ENCODE measurements around the gene SPANXA2. TPM values are rescaled to one million over a fixed set of nuclear protein-coding genes. Genes with fewer than 3 reads are reported as not detected.
"Not testable (repeated sequence)": the region's sequence is repeated elsewhere in the genome, so short reads cannot be mapped to it uniquely, and the experiment has no call there.

The SPANXA2 gene
- not detected for total RNA-seq

GRCh38 chrX:141589408-141589807 is at the start of gene SPANXA2:
SPANXA2 (plus strand) TSS chrX:141589708; CDS start chrX:141589768, 60 bp downstream.
- POLR2A ChIA-PET; H3K4me3 Mint-ChIP-seq; H3K4me1 Mint-ChIP-seq; ATAC-seq (ENCODE audit: low read depth); H3K27ac Mint-ChIP-seq; H3K36me3 Mint-ChIP-seq; DNase-seq; H3K27me3 Mint-ChIP-seq; H3K9me3 Mint-ChIP-seq: not testable (repeated sequence)

- H3K4me1 Mint-ChIP-seq; ATAC-seq (ENCODE audit: low read depth); H3K27ac Mint-ChIP-seq; H3K9me3 Mint-ChIP-seq; H3K4me3 Mint-ChIP-seq; H3K36me3 Mint-ChIP-seq; H3K27me3 Mint-ChIP-seq; POLR2A ChIA-PET; DNase-seq: not testable (repeated sequence)
These were observed 47.0 kb upstream of the SPANXA2 start for GRCh38 chrX:141542551-141542950.

GRCh38 chrX:141584638-141585037 is 4.9 kb upstream of the SPANXA2 start, which contains the start of gene SPANXA1:
SPANXA1 (minus strand) TSS chrX:141584738; CDS start chrX:141584678, 60 bp downstream.
- H3K27me3 Mint-ChIP-seq, DNase-seq, H3K4me3 Mint-ChIP-seq: not testable (repeated sequence)

GRCh38 chrX:141609111-141609510 is 19.6 kb downstream of the SPANXA2 start:
- H3K9me3 Mint-ChIP-seq: no peaks in the 10 kb centered on the region
- no peaks in the 10 kb centered on the region for H3K27me3 Mint-ChIP-seq
- H3K4me1 Mint-ChIP-seq: no peaks in the 10 kb centered on the region
- POLR2A ChIA-PET: no interaction called here
- H3K36me3 Mint-ChIP-seq: no peaks in the 10 kb centered on the region
- H3K27ac Mint-ChIP-seq: no peak overlapping the region
- no peak overlapping the region for H3K4me3 Mint-ChIP-seq
- DNase-seq (no peak), ATAC-seq (ENCODE audit: low read depth) (no peak)

More at GRCh38 chrX:141584638-141585037, 4.9 kb upstream of the SPANXA2 start, which contains the start of gene SPANXA1:
- H3K4me1 Mint-ChIP-seq; ATAC-seq (ENCODE audit: low read depth); H3K36me3 Mint-ChIP-seq; H3K9me3 Mint-ChIP-seq; POLR2A ChIA-PET; H3K27ac Mint-ChIP-seq: not testable (repeated sequence)

GRCh38 chrX:141619336-141619735 is 29.8 kb downstream of the SPANXA2 start:
- no peak for ATAC-seq (ENCODE audit: low read depth)
- POLR2A ChIA-PET: no interaction called here
- no peaks in the 10 kb centered on the region for H3K36me3 Mint-ChIP-seq

GRCh38 chrX:141632124-141632523 is 42.6 kb downstream of the SPANXA2 start:
- Mint-ChIP-seq H3K36me3 (no peaks in the 10 kb centered on the region), H3K27me3 (no peaks in the 10 kb centered on the region)

More at GRCh38 chrX:141619336-141619735, 29.8 kb downstream of the SPANXA2 start:
- no peaks in the 10 kb centered on the region for H3K27me3 Mint-ChIP-seq
- no peak overlapping the region for H3K4me3 Mint-ChIP-seq
- DNase-seq: no peak
- no peak overlapping the region for H3K27ac Mint-ChIP-seq
- H3K4me1 Mint-ChIP-seq: no peaks in the 10 kb centered on the region
- H3K9me3 Mint-ChIP-seq: peaks cover 4% of the 10 kb centered on the region

GRCh38 chrX:141638550-141638949 is 49.0 kb downstream of the SPANXA2 start:
- Mint-ChIP-seq H3K27me3 (no peaks in the 10 kb centered on the region), H3K4me1 (no peaks in the 10 kb centered on the region), H3K4me3 (no peak overlapping the region), H3K27ac (no peak overlapping the region), H3K9me3 (no peaks in the 10 kb centered on the region), H3K36me3 (no peaks in the 10 kb centered on the region)
- DNase-seq (no peak), ATAC-seq (ENCODE audit: low read depth) (no peak)
- POLR2A ChIA-PET: no interaction called here

More at GRCh38 chrX:141632124-141632523, 42.6 kb downstream of the SPANXA2 start:
- Mint-ChIP-seq H3K4me1 (no peaks in the 10 kb centered on the region), H3K9me3 (peaks cover 3% of the 10 kb centered on the region), H3K27ac (no peak overlapping the region), H3K4me3 (no peak overlapping the region)
- DNase-seq: no peak
- POLR2A ChIA-PET: no interaction called here
- ATAC-seq (ENCODE audit: low read depth): no peak

Other genes starting within 250 kb of the SPANXA2 start
- not detected for gene SPANXA1, start 5.0 kb upstream of the SPANXA2 start, total RNA-seq
- gene SPANXD, start 109.0 kb downstream of the SPANXA2 start, total RNA-seq: not detected
- not detected for gene MAGEC3, start 248.6 kb downstream of the SPANXA2 start, total RNA-seq